Kidney epithelial cell (primary cell): ENCODE data around the gene SLC5A10. TPM values are rescaled to one million over a fixed set of nuclear protein-coding genes. Genes with fewer than 3 reads are reported as not detected.

Experiments used
- DNase-seq: peaks from one replicate; pipeline ENCODE4 v3.0.0-alpha.2; 2010; ENCODE audit warnings: low read depth
- H3K27me3 ChIP-seq: 2 replicates; pipeline ENCODE4 v1.6.0; 2011; ENCODE audit warnings: low read length; ENCODE audit not compliant: control insufficient read depth, insufficient read depth
- H3K36me3 ChIP-seq: 2 replicates; pipeline ENCODE4 v1.5.1; 2011; ENCODE audit warnings: low read length; ENCODE audit not compliant: control insufficient read depth, insufficient read depth
- H3K4me3 ChIP-seq: 2 replicates; pipeline ENCODE4 v1.5.1; 2011; ENCODE audit warnings: low read depth, mild to moderate bottlenecking, control low read depth, low read length
- CTCF ChIP-seq: IDR thresholded peaks from 2 replicates; pipeline ENCODE4 v1.5.1; 2011; ENCODE audit warnings: mild to moderate bottlenecking, moderate library complexity, low read length, control low read depth, inconsistent platforms; ENCODE audit not compliant: insufficient read depth, poor library complexity, severe bottlenecking
- total RNA-seq: library from RNA; depleted of rRNA; stranded (reverse); fragments of >200 nt; gene quantifications from 2 replicates; pipeline ENCODE4 v1.2.3, GENCODE V29; 2015

SLC5A10 gene
- total RNA-seq, 1 donor from 2014 or later = not detected

DNA sequence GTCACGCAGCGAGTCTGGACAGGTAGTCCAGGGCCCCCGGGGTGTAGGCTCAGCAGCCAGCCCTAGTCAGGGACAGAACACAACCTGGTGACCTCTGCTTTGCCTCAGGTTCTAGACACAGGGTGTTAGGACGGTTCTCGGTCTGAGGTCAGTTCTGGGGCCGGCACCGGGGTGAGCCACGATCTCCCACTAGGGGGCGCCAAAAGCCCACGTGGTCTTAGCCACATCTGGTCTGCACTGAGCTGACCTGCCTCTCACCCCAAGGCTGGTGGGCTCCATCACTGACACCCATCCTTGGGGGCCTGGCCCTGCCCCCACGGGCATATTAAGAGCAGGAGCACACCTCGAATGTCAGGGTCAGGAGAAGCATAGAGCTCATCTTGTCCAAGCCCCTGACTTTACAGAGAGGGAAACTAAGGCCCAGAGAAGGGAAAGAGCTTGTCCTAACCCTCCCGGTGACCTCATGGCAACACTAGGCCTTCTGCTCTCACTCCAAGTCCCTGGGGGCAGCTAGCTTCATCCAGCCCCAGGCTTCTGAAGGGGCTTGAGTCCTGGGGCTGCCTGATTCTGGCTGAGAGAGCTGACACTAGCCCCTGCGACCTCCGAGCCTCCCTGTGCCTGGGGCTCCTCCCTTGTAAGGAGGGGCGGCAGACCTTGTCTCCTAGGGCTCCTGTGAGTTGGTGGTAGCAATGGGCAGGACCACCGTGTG is 9.0 kb downstream of the SLC5A10 start:
- Histone ChIP-seq H3K27me3 (no peaks in the 10 kb centered on the region), H3K4me3 (no peak overlapping the region), H3K36me3 (no peaks in the 10 kb centered on the region)
- peak; percentile 94 for TF ChIP-seq CTCF
- no peak for DNase-seq

GRCh38 chr17:18961634-18962493 is 9.9 kb downstream of the SLC5A10 start:
- TF ChIP-seq CTCF = no peak
- no peak for DNase-seq
- H3K27me3 ChIP-seq = no peaks in the 10 kb centered on the region
- no peak overlapping the region for H3K4me3 ChIP-seq
- no peaks in the 10 kb centered on the region for H3K36me3 ChIP-seq

- H3K27me3 ChIP-seq = no peaks in the 10 kb centered on the region
- TF ChIP-seq CTCF = no peak
- H3K36me3 ChIP-seq = no peaks in the 10 kb centered on the region
- H3K4me3 ChIP-seq = no peak overlapping the region
- no peak for DNase-seq
Observed at GRCh38 chr17:18962494-18962815, 10.5 kb downstream of the SLC5A10 start.

GRCh38 chr17:18963126-18964017 is 11.4 kb downstream of the SLC5A10 start:
- no peak overlapping the region for H3K4me3 ChIP-seq
- H3K27me3 ChIP-seq = no peaks in the 10 kb centered on the region
- no peak for TF ChIP-seq CTCF
- no peaks in the 10 kb centered on the region for H3K36me3 ChIP-seq
- DNase-seq = no peak

- no peak overlapping the region for H3K4me3 ChIP-seq
- H3K36me3 ChIP-seq = no peaks in the 10 kb centered on the region
- no peak for TF ChIP-seq CTCF
- H3K27me3 ChIP-seq = no peaks in the 10 kb centered on the region
- no peak for DNase-seq
Observed at GRCh38 chr17:18964018-18964351, 12.0 kb downstream of the SLC5A10 start.
